ENCODE results near the gene MTNR1B.
A peak's percentile ranks its signal among the peaks of the same experiment; 100 is the strongest.

Gene MTNR1B

GRCh38 chr11:92965196-92965595 lies 4.3 kb upstream of the MTNR1B start (continued):
- peak; percentile 30 for TF ChIP-seq ZNF555 (tag by site-specific recombination; conservative IDR thresholded peaks at IDR 0.05)
- no peak for TF ChIP-seq ZNF677 (tag by site-specific recombination; IDR thresholded peaks at IDR 0.05)
- TF ChIP-seq, protein P1, sequence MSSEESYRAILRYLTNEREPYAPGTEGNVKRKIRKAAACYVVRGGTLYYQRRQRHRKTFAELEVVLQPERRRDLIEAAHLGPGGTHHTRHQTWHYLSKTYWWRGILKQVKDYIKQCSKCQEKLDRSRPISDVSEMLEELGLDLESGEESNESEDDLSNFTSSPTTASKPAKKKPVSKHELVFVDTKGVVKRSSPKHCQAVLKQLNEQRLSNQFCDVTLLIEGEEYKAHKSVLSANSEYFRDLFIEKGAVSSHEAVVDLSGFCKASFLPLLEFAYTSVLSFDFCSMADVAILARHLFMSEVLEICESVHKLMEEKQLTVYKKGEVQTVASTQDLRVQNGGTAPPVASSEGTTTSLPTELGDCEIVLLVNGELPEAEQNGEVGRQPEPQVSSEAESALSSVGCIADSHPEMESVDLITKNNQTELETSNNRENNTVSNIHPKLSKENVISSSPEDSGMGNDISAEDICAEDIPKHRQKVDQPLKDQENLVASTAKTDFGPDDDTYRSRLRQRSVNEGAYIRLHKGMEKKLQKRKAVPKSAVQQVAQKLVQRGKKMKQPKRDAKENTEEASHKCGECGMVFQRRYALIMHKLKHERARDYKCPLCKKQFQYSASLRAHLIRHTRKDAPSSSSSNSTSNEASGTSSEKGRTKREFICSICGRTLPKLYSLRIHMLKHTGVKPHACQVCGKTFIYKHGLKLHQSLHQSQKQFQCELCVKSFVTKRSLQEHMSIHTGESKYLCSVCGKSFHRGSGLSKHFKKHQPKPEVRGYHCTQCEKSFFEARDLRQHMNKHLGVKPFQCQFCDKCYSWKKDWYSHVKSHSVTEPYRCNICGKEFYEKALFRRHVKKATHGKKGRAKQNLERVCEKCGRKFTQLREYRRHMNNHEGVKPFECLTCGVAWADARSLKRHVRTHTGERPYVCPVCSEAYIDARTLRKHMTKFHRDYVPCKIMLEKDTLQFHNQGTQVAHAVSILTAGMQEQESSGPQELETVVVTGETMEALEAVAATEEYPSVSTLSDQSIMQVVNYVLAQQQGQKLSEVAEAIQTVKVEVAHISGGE (tag by site-specific recombination; conservative IDR thresholded peaks at IDR 0.05; ENCODE audit: low read depth), result 0 out of 2 replicates have a peak, but pooled peaks have one; percentile 40
- no peak for TF ChIP-seq ZNF174 (tag by site-specific recombination; IDR thresholded peaks at IDR 0.05)
- TF ChIP-seq, protein P2, sequence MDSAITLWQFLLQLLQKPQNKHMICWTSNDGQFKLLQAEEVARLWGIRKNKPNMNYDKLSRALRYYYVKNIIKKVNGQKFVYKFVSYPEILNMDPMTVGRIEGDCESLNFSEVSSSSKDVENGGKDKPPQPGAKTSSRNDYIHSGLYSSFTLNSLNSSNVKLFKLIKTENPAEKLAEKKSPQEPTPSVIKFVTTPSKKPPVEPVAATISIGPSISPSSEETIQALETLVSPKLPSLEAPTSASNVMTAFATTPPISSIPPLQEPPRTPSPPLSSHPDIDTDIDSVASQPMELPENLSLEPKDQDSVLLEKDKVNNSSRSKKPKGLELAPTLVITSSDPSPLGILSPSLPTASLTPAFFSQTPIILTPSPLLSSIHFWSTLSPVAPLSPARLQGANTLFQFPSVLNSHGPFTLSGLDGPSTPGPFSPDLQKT (IDR thresholded peaks at IDR 0.05; ENCODE audit: borderline replicate concordance, low read depth, low read length), result no peak
- TF ChIP-seq FEZF1 (tag by site-specific recombination; IDR thresholded peaks at IDR 0.05), result no peak
- no peak for TF ChIP-seq ZFP69B (tag by site-specific recombination; IDR thresholded peaks at IDR 0.05)
- TF ChIP-seq, protein P3, sequence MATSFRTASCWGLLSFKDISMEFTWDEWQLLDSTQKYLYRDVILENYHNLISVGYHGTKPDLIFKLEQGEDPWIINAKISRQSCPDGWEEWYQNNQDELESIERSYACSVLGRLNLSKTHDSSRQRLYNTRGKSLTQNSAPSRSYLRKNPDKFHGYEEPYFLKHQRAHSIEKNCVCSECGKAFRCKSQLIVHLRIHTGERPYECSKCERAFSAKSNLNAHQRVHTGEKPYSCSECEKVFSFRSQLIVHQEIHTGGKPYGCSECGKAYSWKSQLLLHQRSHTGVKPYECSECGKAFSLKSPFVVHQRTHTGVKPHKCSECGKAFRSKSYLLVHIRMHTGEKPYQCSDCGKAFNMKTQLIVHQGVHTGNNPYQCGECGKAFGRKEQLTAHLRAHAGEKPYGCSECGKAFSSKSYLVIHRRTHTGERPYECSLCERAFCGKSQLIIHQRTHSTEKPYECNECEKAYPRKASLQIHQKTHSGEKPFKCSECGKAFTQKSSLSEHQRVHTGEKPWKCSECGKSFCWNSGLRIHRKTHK (tag by site-specific recombination; IDR thresholded peaks at IDR 0.05), result no peak
- no peak for TF ChIP-seq ZNF692 (tag by site-specific recombination; IDR thresholded peaks at IDR 0.05)
- no peak for TF ChIP-seq ZNF624 (tag by site-specific recombination; IDR thresholded peaks at IDR 0.05)
- TF ChIP-seq SETDB1 (IDR thresholded peaks at IDR 0.05; ENCODE audit: insufficient read length, low read length), result no peak
- TF ChIP-seq, protein P4, sequence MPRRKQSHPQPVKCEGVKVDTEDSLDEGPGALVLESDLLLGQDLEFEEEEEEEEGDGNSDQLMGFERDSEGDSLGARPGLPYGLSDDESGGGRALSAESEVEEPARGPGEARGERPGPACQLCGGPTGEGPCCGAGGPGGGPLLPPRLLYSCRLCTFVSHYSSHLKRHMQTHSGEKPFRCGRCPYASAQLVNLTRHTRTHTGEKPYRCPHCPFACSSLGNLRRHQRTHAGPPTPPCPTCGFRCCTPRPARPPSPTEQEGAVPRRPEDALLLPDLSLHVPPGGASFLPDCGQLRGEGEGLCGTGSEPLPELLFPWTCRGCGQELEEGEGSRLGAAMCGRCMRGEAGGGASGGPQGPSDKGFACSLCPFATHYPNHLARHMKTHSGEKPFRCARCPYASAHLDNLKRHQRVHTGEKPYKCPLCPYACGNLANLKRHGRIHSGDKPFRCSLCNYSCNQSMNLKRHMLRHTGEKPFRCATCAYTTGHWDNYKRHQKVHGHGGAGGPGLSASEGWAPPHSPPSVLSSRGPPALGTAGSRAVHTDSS (tag by site-specific recombination; IDR thresholded peaks at IDR 0.05), result no peak
- TF ChIP-seq ZNF2 (tag by site-specific recombination; IDR thresholded peaks at IDR 0.05), result no peak
- no peak for TF ChIP-seq ZSCAN30 (tag by site-specific recombination; IDR thresholded peaks at IDR 0.05)
- TF ChIP-seq, protein P5, sequence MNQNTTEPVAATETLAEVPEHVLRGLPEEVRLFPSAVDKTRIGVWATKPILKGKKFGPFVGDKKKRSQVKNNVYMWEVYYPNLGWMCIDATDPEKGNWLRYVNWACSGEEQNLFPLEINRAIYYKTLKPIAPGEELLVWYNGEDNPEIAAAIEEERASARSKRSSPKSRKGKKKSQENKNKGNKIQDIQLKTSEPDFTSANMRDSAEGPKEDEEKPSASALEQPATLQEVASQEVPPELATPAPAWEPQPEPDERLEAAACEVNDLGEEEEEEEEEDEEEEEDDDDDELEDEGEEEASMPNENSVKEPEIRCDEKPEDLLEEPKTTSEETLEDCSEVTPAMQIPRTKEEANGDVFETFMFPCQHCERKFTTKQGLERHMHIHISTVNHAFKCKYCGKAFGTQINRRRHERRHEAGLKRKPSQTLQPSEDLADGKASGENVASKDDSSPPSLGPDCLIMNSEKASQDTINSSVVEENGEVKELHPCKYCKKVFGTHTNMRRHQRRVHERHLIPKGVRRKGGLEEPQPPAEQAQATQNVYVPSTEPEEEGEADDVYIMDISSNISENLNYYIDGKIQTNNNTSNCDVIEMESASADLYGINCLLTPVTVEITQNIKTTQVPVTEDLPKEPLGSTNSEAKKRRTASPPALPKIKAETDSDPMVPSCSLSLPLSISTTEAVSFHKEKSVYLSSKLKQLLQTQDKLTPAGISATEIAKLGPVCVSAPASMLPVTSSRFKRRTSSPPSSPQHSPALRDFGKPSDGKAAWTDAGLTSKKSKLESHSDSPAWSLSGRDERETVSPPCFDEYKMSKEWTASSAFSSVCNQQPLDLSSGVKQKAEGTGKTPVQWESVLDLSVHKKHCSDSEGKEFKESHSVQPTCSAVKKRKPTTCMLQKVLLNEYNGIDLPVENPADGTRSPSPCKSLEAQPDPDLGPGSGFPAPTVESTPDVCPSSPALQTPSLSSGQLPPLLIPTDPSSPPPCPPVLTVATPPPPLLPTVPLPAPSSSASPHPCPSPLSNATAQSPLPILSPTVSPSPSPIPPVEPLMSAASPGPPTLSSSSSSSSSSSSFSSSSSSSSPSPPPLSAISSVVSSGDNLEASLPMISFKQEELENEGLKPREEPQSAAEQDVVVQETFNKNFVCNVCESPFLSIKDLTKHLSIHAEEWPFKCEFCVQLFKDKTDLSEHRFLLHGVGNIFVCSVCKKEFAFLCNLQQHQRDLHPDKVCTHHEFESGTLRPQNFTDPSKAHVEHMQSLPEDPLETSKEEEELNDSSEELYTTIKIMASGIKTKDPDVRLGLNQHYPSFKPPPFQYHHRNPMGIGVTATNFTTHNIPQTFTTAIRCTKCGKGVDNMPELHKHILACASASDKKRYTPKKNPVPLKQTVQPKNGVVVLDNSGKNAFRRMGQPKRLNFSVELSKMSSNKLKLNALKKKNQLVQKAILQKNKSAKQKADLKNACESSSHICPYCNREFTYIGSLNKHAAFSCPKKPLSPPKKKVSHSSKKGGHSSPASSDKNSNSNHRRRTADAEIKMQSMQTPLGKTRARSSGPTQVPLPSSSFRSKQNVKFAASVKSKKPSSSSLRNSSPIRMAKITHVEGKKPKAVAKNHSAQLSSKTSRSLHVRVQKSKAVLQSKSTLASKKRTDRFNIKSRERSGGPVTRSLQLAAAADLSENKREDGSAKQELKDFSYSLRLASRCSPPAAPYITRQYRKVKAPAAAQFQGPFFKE (tag by site-specific recombination; IDR thresholded peaks at IDR 0.05; ENCODE audit: borderline replicate concordance), result no peak
- TF ChIP-seq, protein P6, sequence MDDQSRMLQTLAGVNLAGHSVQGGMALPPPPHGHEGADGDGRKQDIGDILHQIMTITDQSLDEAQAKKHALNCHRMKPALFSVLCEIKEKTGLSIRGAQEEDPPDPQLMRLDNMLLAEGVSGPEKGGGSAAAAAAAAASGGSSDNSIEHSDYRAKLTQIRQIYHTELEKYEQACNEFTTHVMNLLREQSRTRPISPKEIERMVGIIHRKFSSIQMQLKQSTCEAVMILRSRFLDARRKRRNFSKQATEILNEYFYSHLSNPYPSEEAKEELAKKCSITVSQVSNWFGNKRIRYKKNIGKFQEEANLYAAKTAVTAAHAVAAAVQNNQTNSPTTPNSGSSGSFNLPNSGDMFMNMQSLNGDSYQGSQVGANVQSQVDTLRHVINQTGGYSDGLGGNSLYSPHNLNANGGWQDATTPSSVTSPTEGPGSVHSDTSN (CRISPR knock-in tag; IDR thresholded peaks at IDR 0.05), result no peak
- TF ChIP-seq, protein P7, sequence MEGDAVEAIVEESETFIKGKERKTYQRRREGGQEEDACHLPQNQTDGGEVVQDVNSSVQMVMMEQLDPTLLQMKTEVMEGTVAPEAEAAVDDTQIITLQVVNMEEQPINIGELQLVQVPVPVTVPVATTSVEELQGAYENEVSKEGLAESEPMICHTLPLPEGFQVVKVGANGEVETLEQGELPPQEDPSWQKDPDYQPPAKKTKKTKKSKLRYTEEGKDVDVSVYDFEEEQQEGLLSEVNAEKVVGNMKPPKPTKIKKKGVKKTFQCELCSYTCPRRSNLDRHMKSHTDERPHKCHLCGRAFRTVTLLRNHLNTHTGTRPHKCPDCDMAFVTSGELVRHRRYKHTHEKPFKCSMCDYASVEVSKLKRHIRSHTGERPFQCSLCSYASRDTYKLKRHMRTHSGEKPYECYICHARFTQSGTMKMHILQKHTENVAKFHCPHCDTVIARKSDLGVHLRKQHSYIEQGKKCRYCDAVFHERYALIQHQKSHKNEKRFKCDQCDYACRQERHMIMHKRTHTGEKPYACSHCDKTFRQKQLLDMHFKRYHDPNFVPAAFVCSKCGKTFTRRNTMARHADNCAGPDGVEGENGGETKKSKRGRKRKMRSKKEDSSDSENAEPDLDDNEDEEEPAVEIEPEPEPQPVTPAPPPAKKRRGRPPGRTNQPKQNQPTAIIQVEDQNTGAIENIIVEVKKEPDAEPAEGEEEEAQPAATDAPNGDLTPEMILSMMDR (tag by site-specific recombination; IDR thresholded peaks at IDR 0.05), result no peak
- no peak for TF ChIP-seq ZNF132 (tag by site-specific recombination; IDR thresholded peaks at IDR 0.05; ENCODE audit: borderline replicate concordance)
- peak; percentile 48 for TF ChIP-seq ZNF426 (tag by site-specific recombination; IDR thresholded peaks at IDR 0.05)
- no peak for TF ChIP-seq ZNF660 (tag by site-specific recombination; IDR thresholded peaks at IDR 0.05)
- TF ChIP-seq ZNF266 (tag by site-specific recombination; IDR thresholded peaks at IDR 0.05; ENCODE audit: low read depth), result no peak
